ENCODE measurements around the gene BICD2. TPM values are rescaled to one million over a fixed set of nuclear protein-coding genes. Genes with fewer than 3 reads are reported as not detected.

Gene BICD2
- total and polyA plus RNA-seq, 10 of the 15 experiments (the other 5 are each of a cell fraction or from before 2014, with no cell fraction given), result 5.3 to 25.5 (median 14.4) TPM

DNA sequence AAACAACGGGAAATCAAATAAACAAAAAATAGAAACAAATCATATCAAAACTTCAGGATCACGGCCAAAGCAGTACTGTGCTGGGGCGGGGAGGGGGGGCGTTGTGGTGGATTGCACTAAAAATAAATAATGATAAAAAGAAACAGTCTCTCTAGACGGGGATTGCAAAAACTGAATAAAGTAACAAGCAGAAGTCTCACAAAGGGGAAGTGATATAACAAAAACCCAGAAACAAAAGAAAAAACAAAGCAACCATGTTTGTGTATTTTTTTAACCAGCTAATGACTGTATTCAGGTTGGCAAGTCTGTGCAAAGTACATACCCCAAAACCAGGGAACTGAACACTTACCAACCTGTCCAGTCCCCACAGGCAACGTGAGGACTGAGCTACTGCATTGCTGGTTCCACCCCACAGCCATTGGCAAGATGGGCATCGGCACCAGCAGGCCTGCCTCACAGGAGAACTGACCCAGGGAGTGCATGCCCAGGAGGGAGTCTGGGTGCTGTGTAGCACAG is 24.1 kb downstream of the BICD2 start:
- no peaks in the 10 kb centered on the region for H3K9me3 ChIP-seq (replicated peaks; ENCODE audit: control insufficient read depth, insufficient read depth, low read length)
- no peak for FAIRE-seq
- no peaks in the 10 kb centered on the region; the same call in 1 of the 2 replicates for H4K20me1 ChIP-seq (ENCODE audit: control insufficient read depth, insufficient read depth)
- H3K9ac ChIP-seq (ENCODE audit: control insufficient read depth, insufficient read depth, low read length), result no peak overlapping the region
- SMC1A ChIA-PET (ENCODE audit: uncharacterized antibody, unreplicated experiment), result interaction anchor here (0.7 kb wide), 1 partner anchor 214 kb away, joined by 3 read pairs; no protein-coding TSS in a partner anchor
- TF ChIP-seq NKRF (conservative IDR thresholded peaks at IDR 0.05) (no peak), DPF2 (IDR thresholded peaks at IDR 0.05) (no peak), MEF2A (IDR thresholded peaks at IDR 0.05; ENCODE audit: insufficient read depth, low read depth, low read length) (0 out of 2 replicates have a peak, but pooled peaks have one; percentile 27), RUNX3 (IDR thresholded peaks at IDR 0.05; ENCODE audit: low read length) (0 out of 2 replicates have a peak, but pooled peaks have one; percentile 26), MTA2 (IDR thresholded peaks at IDR 0.05; ENCODE audit: low read depth) (peak; percentile 22; the same call in 1 of the 2 replicates), BCL11A (IDR thresholded peaks at IDR 0.05; ENCODE audit: low read depth, low read length) (0 out of 2 replicates have a peak, but pooled peaks have one; percentile 26), SPI1 (IDR thresholded peaks at IDR 0.05; ENCODE audit: borderline replicate concordance, insufficient read depth, low read depth, low read length) (peak; percentile 90), TARDBP (IDR thresholded peaks at IDR 0.05; ENCODE audit: borderline replicate concordance) (no peak), NFIC (IDR thresholded peaks at IDR 0.05; ENCODE audit: low read depth, low read length) (0 out of 2 replicates have a peak, but pooled peaks have one; percentile 23)
- TF ChIP-seq, protein P1, sequence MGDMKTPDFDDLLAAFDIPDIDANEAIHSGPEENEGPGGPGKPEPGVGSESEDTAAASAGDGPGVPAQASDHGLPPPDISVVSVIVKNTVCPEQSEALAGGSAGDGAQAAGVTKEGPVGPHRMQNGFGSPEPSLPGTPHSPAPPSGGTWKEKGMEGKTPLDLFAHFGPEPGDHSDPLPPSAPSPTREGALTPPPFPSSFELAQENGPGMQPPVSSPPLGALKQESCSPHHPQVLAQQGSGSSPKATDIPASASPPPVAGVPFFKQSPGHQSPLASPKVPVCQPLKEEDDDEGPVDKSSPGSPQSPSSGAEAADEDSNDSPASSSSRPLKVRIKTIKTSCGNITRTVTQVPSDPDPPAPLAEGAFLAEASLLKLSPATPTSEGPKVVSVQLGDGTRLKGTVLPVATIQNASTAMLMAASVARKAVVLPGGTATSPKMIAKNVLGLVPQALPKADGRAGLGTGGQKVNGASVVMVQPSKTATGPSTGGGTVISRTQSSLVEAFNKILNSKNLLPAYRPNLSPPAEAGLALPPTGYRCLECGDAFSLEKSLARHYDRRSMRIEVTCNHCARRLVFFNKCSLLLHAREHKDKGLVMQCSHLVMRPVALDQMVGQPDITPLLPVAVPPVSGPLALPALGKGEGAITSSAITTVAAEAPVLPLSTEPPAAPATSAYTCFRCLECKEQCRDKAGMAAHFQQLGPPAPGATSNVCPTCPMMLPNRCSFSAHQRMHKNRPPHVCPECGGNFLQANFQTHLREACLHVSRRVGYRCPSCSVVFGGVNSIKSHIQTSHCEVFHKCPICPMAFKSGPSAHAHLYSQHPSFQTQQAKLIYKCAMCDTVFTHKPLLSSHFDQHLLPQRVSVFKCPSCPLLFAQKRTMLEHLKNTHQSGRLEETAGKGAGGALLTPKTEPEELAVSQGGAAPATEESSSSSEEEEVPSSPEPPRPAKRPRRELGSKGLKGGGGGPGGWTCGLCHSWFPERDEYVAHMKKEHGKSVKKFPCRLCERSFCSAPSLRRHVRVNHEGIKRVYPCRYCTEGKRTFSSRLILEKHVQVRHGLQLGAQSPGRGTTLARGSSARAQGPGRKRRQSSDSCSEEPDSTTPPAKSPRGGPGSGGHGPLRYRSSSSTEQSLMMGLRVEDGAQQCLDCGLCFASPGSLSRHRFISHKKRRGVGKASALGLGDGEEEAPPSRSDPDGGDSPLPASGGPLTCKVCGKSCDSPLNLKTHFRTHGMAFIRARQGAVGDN (IDR thresholded peaks at IDR 0.05), result no peak
- no peaks in the 10 kb centered on the region for H3K27me3 ChIP-seq (replicated peaks in 1 of 2; ENCODE audit: control insufficient read depth in 2 of 2, insufficient read depth in 2 of 2, low read length in 1 of 2)
- H3K4me1 ChIP-seq (ENCODE audit: control insufficient read depth, insufficient read depth, low read length), result peaks cover 21% of the 10 kb centered on the region
- in situ Hi-C loops (cut with MboI) (no loop called here), intact Hi-C loops (cut with micrococcal nuclease; ENCODE audit: unreplicated experiment) (no loop called here)
- H2AFZ ChIP-seq (ENCODE audit: control insufficient read depth, low read depth, low read length), result no peak overlapping the region
- BruUV-seq (replicated peaks), result no TSS peak
- H3K79me2 ChIP-seq (ENCODE audit: control insufficient read depth, insufficient read depth, low read length), result peaks cover 68% of the 10 kb centered on the region
- peak; percentile 86 for ATAC-seq
- H3K36me3 ChIP-seq (ENCODE audit: control insufficient read depth in 2 of 2, insufficient read depth in 2 of 2, low read length in 1 of 2), result no peaks in the 10 kb centered on the region
- peak overlapping the region; percentile 9 for H3K4me2 ChIP-seq (ENCODE audit: control insufficient read depth, insufficient read depth)
- peak overlapping the region; percentile 58; the same call in 1 of the 2 replicates for H3K4me3 ChIP-seq
- peak overlapping the region; percentile 39 for H3K27ac ChIP-seq (ENCODE audit: control insufficient read depth, insufficient read depth)
- RAD21 ChIA-PET (ENCODE audit: unreplicated experiment), result interaction anchor here (1.2 kb wide), 1 partner anchor 23 kb away, joined by 3 read pairs; no protein-coding TSS in a partner anchor
- 20% methylated on average over 7 of the region's 7 CpGs for WGBS (ENCODE audit: insufficient coverage, insufficient replicate concordance, low lambda C conversion rate, missing lambda C conversion rate)
- DNase-seq (ENCODE audit: low read depth, low spot score), result no peak
- POLR2A ChIA-PET, result interaction anchor here (0.8 kb wide), 1 partner anchor 50 kb away, joined by 3 read pairs; no protein-coding TSS in a partner anchor
- CTCF ChIA-PET, result interaction anchor here (1.0 kb wide), 1 partner anchor 12 kb away, joined by 3 read pairs; no protein-coding TSS in a partner anchor
